Measurements from ENCODE around the gene ZNF418.

- TF ChIP-seq CTCF (IDR thresholded peaks at IDR 0.05) (no peak), ZFX (IDR thresholded peaks at IDR 0.05; ENCODE audit: borderline replicate concordance) (no peak)
These were observed 11.9 kb upstream of the ZNF418 start for GRCh38 chr19:57947088-57947418.
